CD4-positive, alpha-beta T cell treated with Interleukin-10 for 1 hour (primary cell): ENCODE data around the gene TFPI2.

Source experiments
- DNase-seq: peaks from one replicate; pipeline ENCODE4 v3.0.0-alpha.2; 2020

TFPI2 gene

DNA sequence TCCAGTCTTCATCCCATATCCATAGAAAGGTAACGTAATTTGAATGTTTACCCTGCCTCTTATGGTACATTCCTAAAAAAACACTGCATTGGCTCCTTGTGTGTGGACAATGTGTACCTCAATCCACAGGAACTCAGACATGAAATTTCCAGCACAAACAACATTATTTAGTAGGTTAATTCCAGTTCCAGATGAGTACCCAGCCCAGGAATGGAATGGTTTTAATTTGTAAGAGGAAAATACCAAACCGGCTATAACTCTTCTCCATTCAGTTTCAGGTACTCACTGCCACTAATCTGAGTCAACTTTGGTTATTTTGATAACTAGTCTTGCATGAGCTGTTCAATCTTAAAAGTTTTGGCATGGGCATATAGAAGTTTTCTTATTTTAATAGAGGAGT is 39.0 kb downstream of the TFPI2 start:
- DNase-seq = no peak

DNA sequence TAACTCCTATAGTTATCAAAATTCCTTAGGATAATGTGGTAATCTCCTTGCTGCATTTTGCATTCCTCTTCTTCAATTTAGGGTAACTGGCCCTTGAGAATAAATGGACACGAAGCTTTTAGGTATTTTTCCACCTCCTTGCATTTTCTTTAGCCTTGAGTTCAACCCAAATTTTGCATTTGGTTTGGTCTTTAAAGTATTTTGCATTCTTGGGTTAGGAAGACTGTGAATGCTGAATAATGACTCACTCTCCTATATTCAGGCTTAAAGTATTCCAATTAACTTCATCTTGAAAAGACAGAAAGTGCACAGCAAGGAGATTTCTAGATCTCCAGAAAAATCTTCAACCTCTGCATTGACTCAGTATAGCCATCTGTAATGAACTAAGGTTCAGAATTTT is 47.3 kb downstream of the TFPI2 start:
- no peak for DNase-seq

DNA sequence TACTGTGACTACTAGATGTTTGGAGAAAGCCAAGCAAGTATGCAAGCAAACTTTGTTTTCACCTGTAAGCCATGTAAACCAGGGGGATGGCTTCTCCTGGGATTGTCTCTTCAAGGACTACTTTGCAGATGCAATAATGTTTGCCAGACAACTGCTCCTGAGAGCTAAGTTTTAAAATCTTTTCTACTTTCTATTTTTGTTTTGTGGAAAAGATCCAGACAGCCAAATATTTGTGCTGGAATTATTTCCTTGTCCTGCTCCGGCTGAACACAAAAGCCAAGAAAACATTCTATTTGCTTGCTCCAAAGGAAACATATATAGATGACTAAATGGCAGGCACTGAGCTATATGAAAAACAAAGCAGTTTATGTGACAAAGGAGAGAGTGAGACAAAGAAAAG is 51.6 kb downstream of the TFPI2 start:
- no peak for DNase-seq

DNA sequence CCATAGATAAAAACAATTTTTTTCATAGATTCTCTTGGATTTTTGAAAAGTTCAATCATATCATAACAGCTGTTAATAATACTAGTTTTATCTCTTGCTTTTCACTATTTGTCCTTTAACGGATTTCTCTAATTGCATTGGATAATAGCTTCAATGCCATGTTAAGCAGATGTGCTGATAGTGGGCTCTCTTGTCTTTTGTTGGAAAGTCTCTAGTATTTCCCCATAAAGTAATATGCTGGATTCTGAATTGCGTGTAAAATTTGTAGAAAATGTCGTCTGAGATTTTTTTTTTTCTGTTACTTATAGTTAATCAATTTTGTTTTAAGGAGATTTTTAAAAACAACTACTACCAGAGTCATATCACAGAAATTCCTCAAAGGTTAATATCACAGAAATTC is 53.3 kb downstream of the TFPI2 start:
- no peak for DNase-seq

DNA sequence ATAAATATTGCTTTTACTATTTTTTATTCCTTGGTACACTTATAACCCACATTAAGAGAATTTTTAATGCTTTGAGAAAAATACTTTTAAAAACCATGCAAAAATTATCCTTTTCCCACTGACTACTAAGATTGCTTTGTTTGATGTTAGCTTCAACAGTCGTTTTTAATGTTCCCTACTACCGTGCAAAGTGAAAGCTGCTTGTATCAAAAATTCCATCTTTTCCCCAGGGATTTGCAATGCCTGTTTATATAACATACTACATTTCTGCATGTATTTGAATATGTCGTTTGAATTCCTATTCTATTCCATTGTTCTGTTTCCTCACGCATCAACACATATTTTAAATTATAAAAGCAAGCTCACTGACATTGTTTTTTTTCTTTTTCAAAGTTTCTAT is 54.4 kb downstream of the TFPI2 start:
- no peak for DNase-seq

DNA sequence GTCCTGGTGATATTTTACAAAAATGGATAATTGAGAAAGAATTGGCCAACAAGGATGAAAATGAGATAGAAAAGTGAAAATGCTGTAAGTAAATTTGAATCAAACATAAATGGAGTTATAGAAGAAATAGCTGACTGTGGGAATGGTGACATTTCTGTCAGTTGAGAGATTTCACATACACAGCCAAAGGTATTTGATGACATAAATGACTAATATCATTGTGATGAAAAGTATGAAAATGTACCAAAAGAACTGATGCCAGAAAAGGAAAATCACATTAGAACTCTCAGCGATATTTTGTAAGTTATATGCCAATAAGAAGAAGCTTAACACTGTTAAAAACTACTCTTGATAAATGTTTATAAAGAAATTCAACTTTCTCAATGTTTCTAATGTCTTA is 54.9 kb downstream of the TFPI2 start:
- no peak for DNase-seq
